Measurements from ENCODE around the gene ZNF518B. TPM values are rescaled to one million over a fixed set of nuclear protein-coding genes. Genes with fewer than 3 reads are reported as not detected.

The ZNF518B gene
- total RNA-seq, 1 donor from 2014 or later, result 58.4 TPM

DNA sequence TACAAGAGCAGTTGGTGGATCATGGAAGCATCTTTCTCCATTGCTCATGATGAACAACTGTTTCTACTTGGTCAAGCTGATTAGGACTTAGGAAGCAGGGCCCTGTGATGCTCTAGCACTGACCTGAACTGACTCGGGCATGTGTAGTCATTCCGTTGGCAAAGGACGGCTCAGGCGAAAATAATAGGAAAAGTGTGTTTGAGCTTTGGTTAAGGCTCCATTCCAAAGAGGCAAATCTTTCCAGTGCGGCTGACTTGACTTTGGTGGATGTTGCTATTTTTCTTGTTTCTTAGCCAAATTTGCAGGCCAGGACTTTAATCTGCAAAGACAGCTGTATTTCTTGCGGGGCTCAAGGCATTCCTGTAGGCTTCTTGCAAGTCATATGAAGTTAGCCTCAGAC is 39.5 kb downstream of the ZNF518B start:
- no peak overlapping the region for H3K4me3 Mint-ChIP-seq
- peaks cover 13% of the 10 kb centered on the region for H3K9me3 Mint-ChIP-seq
- no peaks in the 10 kb centered on the region for H3K36me3 Mint-ChIP-seq

DNA sequence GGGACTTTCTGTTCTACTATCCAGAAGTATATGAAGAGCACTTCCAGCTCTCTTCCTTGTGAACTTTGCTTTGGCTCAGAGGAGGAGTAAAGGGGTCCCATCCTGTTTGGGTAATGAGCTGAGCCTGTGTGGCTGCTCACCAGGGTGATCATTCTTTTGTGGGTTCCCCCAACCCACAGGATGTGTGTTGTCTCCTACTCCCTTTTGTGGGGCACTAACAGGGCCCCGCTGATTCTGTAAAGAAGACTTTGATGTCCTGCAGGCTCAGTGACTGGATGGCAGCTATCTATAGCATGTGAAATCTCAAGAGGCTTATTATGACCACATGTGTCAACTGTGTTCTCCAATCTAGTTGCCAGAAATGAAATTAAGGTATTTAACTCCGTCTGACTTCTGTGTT is 40.8 kb downstream of the ZNF518B start:
- H3K4me3 Mint-ChIP-seq, result no peak overlapping the region
- no peak for DNase-seq (ENCODE audit: low spot score in 2 of 2, unreplicated experiment in 2 of 2)
- H3K27ac Mint-ChIP-seq, result peak overlapping the region; percentile 32
- no peaks in the 10 kb centered on the region for H3K36me3 Mint-ChIP-seq
- peaks cover 17% of the 10 kb centered on the region for H3K4me1 Mint-ChIP-seq
- no peaks in the 10 kb centered on the region for H3K27me3 Mint-ChIP-seq (ENCODE audit: low read depth)
- peaks cover 13% of the 10 kb centered on the region for H3K9me3 Mint-ChIP-seq
- TF ChIP-seq, protein P1, sequence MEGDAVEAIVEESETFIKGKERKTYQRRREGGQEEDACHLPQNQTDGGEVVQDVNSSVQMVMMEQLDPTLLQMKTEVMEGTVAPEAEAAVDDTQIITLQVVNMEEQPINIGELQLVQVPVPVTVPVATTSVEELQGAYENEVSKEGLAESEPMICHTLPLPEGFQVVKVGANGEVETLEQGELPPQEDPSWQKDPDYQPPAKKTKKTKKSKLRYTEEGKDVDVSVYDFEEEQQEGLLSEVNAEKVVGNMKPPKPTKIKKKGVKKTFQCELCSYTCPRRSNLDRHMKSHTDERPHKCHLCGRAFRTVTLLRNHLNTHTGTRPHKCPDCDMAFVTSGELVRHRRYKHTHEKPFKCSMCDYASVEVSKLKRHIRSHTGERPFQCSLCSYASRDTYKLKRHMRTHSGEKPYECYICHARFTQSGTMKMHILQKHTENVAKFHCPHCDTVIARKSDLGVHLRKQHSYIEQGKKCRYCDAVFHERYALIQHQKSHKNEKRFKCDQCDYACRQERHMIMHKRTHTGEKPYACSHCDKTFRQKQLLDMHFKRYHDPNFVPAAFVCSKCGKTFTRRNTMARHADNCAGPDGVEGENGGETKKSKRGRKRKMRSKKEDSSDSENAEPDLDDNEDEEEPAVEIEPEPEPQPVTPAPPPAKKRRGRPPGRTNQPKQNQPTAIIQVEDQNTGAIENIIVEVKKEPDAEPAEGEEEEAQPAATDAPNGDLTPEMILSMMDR (IDR thresholded peaks at IDR 0.05; ENCODE audit: unreplicated experiment), result no peak

More for the DNA sequence above, 39.5 kb downstream of the ZNF518B start:
- TF ChIP-seq, protein P1 (IDR thresholded peaks at IDR 0.05; ENCODE audit: unreplicated experiment), result no peak
- H3K27ac Mint-ChIP-seq, result no peak overlapping the region
- DNase-seq (ENCODE audit: low spot score in 2 of 2, unreplicated experiment in 2 of 2), result no peak
- no peaks in the 10 kb centered on the region for H3K27me3 Mint-ChIP-seq (ENCODE audit: low read depth)
- peaks cover 17% of the 10 kb centered on the region for H3K4me1 Mint-ChIP-seq

DNA sequence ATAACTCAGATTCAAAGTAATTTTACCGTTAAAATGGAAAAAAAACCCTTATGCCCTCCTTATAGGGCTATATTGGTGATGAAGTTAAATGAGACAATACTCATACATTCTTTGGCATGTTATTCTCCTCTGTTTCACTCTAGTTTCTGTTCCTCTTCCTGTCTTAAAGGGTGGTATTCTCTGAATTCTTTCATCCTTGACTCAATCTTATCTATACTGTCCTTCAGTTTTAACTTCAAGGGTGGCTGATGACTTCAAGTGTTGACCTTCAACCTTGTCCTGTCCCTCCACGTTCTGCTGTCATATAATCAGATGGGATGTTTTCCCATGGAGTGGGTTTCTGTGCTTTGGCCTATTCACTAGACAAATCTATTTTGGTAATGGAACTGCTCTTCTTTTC is 44.0 kb downstream of the ZNF518B start:
- DNase-seq (ENCODE audit: low spot score in 2 of 2, unreplicated experiment in 2 of 2), result no peak
- H3K36me3 Mint-ChIP-seq, result no peaks in the 10 kb centered on the region
- peaks cover 17% of the 10 kb centered on the region for H3K4me1 Mint-ChIP-seq
- TF ChIP-seq, protein P1 (IDR thresholded peaks at IDR 0.05; ENCODE audit: unreplicated experiment), result no peak
- no peaks in the 10 kb centered on the region for H3K9me3 Mint-ChIP-seq
- no peak overlapping the region for H3K27ac Mint-ChIP-seq
- no peak overlapping the region for H3K4me3 Mint-ChIP-seq
- no peaks in the 10 kb centered on the region for H3K27me3 Mint-ChIP-seq (ENCODE audit: low read depth)

DNA sequence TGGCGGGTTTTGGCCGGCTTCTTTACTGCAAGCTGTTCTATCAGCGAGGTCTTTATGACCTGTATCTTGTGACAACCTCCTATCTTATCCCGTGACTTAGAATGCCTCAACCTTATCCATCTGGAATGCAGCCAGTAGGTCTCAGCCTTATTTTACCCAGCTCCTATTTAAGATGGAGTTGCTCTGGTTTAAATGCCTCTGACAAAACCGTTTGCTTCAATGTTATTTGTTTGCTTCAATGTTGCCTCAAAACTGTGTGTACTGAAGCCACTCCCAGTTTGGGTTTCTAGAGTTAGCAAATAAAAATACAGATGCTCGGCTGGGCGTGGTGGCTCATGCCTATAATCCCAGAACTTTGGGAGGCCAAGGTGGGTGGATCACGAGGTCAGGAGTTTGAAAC is 51.6 kb downstream of the ZNF518B start:
- Mint-ChIP-seq H3K9me3 (no peaks in the 10 kb centered on the region), H3K27ac (no peak overlapping the region), H3K36me3 (no peaks in the 10 kb centered on the region), H3K4me1 (no peaks in the 10 kb centered on the region), H3K27me3 (ENCODE audit: low read depth) (no peaks in the 10 kb centered on the region), H3K4me3 (no peak overlapping the region)
- no peak for DNase-seq (ENCODE audit: low spot score in 2 of 2, unreplicated experiment in 2 of 2)
- TF ChIP-seq, protein P1 (IDR thresholded peaks at IDR 0.05; ENCODE audit: unreplicated experiment), result no peak

DNA sequence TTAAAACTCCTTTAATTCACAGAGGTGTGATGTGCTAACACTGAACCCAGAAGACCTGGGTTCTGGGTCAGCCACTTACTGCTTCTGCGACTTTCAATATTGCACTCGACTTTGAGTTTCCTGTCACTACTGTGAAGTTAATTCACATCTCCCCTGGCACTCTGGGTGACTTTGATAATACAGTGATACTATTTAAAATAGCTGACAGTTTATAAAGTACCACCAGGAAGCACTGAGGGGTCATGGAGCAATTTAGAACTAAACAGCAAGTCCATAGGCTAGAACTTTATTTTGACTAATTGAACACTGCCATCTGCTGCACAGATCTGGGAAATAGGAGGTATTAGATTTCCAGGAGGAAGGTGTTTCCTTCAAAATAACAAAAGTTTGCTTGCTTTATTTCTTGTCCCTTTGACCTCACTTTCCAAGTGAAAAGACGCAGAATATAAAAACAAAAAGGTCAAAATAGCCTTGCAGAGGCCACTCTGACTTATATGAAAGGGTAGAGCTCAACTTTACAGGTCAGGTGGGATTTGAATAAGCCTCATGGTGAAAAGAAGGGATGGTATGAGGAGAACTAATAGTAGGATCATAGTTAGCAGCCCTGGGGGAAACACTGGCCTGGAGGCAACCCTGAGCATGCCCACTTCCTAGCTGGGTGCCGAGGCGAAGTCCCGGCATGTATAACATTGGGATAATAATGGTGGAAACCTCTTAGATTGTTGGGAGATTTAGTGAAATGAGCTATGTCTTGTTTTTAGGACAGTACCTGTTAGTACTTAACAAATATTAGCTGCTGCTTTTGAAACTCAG is 53.4 kb downstream of the ZNF518B start:
- Mint-ChIP-seq H3K27me3 (ENCODE audit: low read depth) (no peaks in the 10 kb centered on the region), H3K9me3 (no peaks in the 10 kb centered on the region), H3K36me3 (no peaks in the 10 kb centered on the region), H3K4me3 (no peak overlapping the region), H3K27ac (no peak overlapping the region), H3K4me1 (no peaks in the 10 kb centered on the region)
- TF ChIP-seq, protein P1 (IDR thresholded peaks at IDR 0.05; ENCODE audit: unreplicated experiment), result peak; percentile 35
- no peak for DNase-seq (ENCODE audit: low spot score in 2 of 2, unreplicated experiment in 2 of 2)

All from mesothelial cell of epicardium (in vitro differentiated cells).